KMS-11 (cell line): ENCODE results near the gene MAPK4.
"Not testable (repeated sequence)": the region's sequence is repeated elsewhere in the genome, so short reads cannot be mapped to it uniquely, and the experiment has no call there.

Source experiments
- H2AFZ ChIP-seq: fragments of 200-600 bp; sonication (generic); 2 replicates; pipeline ENCODE4 v1.6.1; 2016; ENCODE audit warnings: antibody characterized with exemption, mixed run types, low read depth
- H3K27ac ChIP-seq: fragments of 200-600 bp; sonication (generic); 2 replicates; pipeline ENCODE4 v1.6.1; 2016; ENCODE audit warnings: mild to moderate bottlenecking, mixed run types
- H3K27me3 ChIP-seq: fragments of 200-600 bp; sonication (generic); 2 replicates; pipeline ENCODE4 v1.6.1; 2017; ENCODE audit warnings: mild to moderate bottlenecking, low read depth, mixed run types, moderate library complexity; ENCODE audit not compliant: insufficient read depth
- H3K36me3 ChIP-seq: fragments of 200-600 bp; sonication (generic); 2 replicates; pipeline ENCODE4 v1.6.1; 2017; ENCODE audit warnings: mild to moderate bottlenecking, mixed run types; ENCODE audit not compliant: insufficient read depth
- H3K4me1 ChIP-seq: fragments of 200-600 bp; sonication (generic); 2 replicates; pipeline ENCODE4 v1.6.1; 2016; ENCODE audit warnings: mild to moderate bottlenecking, low read depth, mixed run types; ENCODE audit not compliant: poor library complexity, severe bottlenecking
- H3K4me2 ChIP-seq: fragments of 200-600 bp; sonication (generic); 2 replicates; pipeline ENCODE4 v1.7.0; 2016; ENCODE audit warnings: mild to moderate bottlenecking, mixed run types
- H3K4me3 ChIP-seq: fragments of 200-600 bp; sonication (generic); IDR thresholded peaks from 2 replicates; pipeline ENCODE4 v1.6.1; 2017; ENCODE audit warnings: low read depth, low read length, mixed read lengths; ENCODE audit not compliant: insufficient read depth
- H3K79me2 ChIP-seq: fragments of 200-600 bp; sonication (generic); 2 replicates; pipeline ENCODE4 v1.6.1; 2016; ENCODE audit warnings: low read depth, mixed run types; ENCODE audit not compliant: insufficient read depth
- H3K9ac ChIP-seq: fragments of 200-600 bp; sonication (generic); 2 replicates; pipeline ENCODE4 v1.6.1; 2016; ENCODE audit warnings: mild to moderate bottlenecking, mixed run types
- H4K20me1 ChIP-seq: fragments of 200-600 bp; sonication (generic); 2 replicates; pipeline ENCODE4 v1.6.1; 2016; ENCODE audit warnings: mild to moderate bottlenecking, mixed run types; ENCODE audit not compliant: insufficient read depth
- CTCF ChIP-seq: fragments of 200-600 bp; sonication (generic); conservative IDR thresholded peaks from 2 replicates; pipeline ENCODE4 v1.6.1; 2017; ENCODE audit warnings: low read depth, mild to moderate bottlenecking, antibody characterized with exemption, low read length, moderate library complexity, mixed read lengths

MAPK4 gene

GRCh38 chr18:50548160-50548559 is 11.7 kb upstream of the MAPK4 start:
- Histone ChIP-seq H3K4me2 (no peak overlapping the region), H3K27ac (no peak overlapping the region), H2AFZ (no peak overlapping the region), H3K27me3 (no peaks in the 10 kb centered on the region), H3K4me3 (no peak overlapping the region), H3K79me2 (no peaks in the 10 kb centered on the region), H3K9ac (no peak overlapping the region), H4K20me1 (no peaks in the 10 kb centered on the region), H3K4me1 (no peaks in the 10 kb centered on the region), H3K36me3 (no peaks in the 10 kb centered on the region)
- TF ChIP-seq CTCF = no peak

- H2AFZ ChIP-seq, H3K27me3 ChIP-seq, H3K9ac ChIP-seq, H3K79me2 ChIP-seq, H3K4me2 ChIP-seq, H3K4me1 ChIP-seq, H4K20me1 ChIP-seq, H3K36me3 ChIP-seq, H3K27ac ChIP-seq, H3K4me3 ChIP-seq: not testable (repeated sequence)
These were observed 8.2 kb upstream of the MAPK4 start for GRCh38 chr18:50551651-50552050.

- H3K27me3 ChIP-seq = peaks cover 13% of the 10 kb centered on the region
These were observed 1.7 kb upstream of the MAPK4 start for GRCh38 chr18:50558157-50558556.

GRCh38 chr18:50558948-50559751 is 737 bp upstream of the MAPK4 start:
- TF ChIP-seq CTCF = no peak
- no peak overlapping the region for H3K27ac ChIP-seq
- H3K9ac ChIP-seq = peak overlapping the region; percentile 46; the same call in 1 of the 2 replicates

More at GRCh38 chr18:50558157-50558556, 1.7 kb upstream of the MAPK4 start:
- no peak overlapping the region for H3K27ac ChIP-seq
- H4K20me1 ChIP-seq = no peaks in the 10 kb centered on the region
- H3K4me2 ChIP-seq = no peak overlapping the region
- no peak overlapping the region for H3K9ac ChIP-seq
- H3K36me3 ChIP-seq = no peaks in the 10 kb centered on the region
- H3K4me1 ChIP-seq = peaks cover 5% of the 10 kb centered on the region
- no peak overlapping the region for H3K4me3 ChIP-seq
- H3K79me2 ChIP-seq = no peaks in the 10 kb centered on the region
- no peak overlapping the region for H2AFZ ChIP-seq
- no peak for TF ChIP-seq CTCF

More at GRCh38 chr18:50558948-50559751, 737 bp upstream of the MAPK4 start:
- no peaks in the 10 kb centered on the region for H3K79me2 ChIP-seq
- peaks cover 5% of the 10 kb centered on the region for H3K4me1 ChIP-seq
- no peaks in the 10 kb centered on the region for H3K36me3 ChIP-seq
- H3K27me3 ChIP-seq = peaks cover 13% of the 10 kb centered on the region
- peak overlapping the region; percentile 70; the same call in 1 of the 2 replicates for H2AFZ ChIP-seq
- H3K4me3 ChIP-seq = no peak overlapping the region
- no peaks in the 10 kb centered on the region for H4K20me1 ChIP-seq
- no peak overlapping the region for H3K4me2 ChIP-seq
